ENCODE data around the gene UFC1.
"Not testable (repeated sequence)": the region's sequence is repeated elsewhere in the genome, so short reads cannot be mapped to it uniquely, and the experiment has no call there.

UFC1 gene

DNA sequence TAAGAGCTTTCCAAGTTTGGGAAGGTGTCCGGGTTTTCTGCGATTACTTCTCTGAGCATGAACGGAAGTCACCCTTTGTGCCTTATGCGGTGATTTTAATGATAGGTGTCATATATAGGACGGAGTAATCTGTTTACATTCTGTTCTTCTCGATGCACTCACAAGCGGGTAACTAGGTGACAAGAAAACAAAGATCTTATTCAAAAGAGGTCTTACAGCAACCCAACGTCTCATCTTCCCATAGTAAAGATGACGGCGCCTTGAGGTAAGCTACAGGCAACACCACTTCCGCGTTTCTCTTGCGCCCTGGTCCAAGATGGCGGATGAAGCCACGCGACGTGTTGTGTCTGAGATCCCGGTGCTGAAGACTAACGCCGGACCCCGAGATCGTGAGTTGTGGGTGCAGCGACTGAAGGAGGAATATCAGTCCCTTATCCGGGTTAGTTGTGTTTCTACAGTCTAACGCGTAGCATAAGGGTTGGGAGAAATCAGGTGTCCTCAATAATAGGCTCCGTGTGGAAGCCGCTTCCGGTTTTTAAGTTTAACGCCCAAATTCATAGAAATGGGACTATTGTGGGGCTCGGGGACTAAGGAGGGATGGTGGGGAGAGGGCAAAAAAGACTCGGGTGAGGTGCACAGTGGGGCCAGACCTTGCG, at the start of gene UFC1:
Gene UFC1 (plus strand): TSS at position 297 of the 656 bp plus-strand sequence. CDS start 20 bp downstream, at position 317.
- Mint-ChIP-seq H3K9me3 (no peaks in the 10 kb centered on the region), H3K4me3 (peak within 1 kb of the TSS; percentile 98), H3K27me3 (ENCODE audit: low read depth) (no peaks in the 10 kb centered on the region), H3K36me3 (ENCODE audit: low read depth) (peaks cover 25% of the 10 kb centered on the region), H3K27ac (peak within 1 kb of the TSS; percentile 100), H3K4me1 (ENCODE audit: low read depth) (peaks cover 21% of the 10 kb centered on the region)
- DNase-seq (ENCODE audit: low spot score) = peak; percentile 79

DNA sequence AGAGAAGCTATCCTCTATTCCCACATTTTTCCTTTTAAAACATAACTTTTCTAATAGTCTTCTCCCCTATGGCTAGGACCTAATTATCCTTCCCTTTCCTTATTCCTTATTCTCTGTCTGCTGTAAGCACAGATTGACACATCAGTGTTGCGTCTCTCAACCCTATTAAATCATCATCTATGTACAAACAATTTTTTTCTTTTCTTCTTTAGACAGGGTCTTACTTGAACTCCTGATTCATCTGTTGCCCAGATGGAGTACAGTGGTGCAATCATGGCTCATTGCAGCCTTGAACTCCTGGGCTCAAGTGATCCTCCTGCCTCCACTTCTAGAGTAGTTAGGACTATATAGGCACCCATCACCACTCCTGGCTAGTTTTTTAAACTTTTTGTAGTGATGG, 47.3 kb upstream of the UFC1 start:
- Mint-ChIP-seq H3K4me1 (ENCODE audit: low read depth) (peaks cover 13% of the 10 kb centered on the region), H3K27ac (no peak overlapping the region), H3K27me3 (ENCODE audit: low read depth) (no peaks in the 10 kb centered on the region), H3K4me3 (no peak overlapping the region), H3K9me3 (no peaks in the 10 kb centered on the region), H3K36me3 (ENCODE audit: low read depth) (peaks cover 19% of the 10 kb centered on the region)
- DNase-seq (ENCODE audit: low spot score) = no peak

DNA sequence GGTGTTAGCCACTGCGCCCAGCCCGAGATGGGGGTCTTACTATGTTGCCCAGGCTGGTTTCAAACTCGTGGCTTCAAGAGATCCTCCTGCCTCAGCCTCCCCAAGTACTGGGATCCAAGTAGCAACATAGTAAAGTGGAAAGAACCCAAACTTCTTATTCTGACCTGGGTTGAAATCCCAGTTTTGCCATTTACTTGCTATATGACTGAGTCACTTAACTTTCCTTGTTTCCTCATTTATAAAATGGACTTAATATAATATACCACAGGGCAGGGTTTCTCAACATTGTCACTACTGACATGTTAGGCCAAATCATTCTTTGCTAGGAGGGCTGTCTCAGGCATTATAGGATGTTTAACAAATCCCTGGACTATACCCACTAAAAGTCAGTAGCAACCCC, 42.7 kb upstream of the UFC1 start:
- Mint-ChIP-seq H3K4me1 (ENCODE audit: low read depth) (peaks cover 41% of the 10 kb centered on the region), H3K4me3 (no peak overlapping the region)

DNA sequence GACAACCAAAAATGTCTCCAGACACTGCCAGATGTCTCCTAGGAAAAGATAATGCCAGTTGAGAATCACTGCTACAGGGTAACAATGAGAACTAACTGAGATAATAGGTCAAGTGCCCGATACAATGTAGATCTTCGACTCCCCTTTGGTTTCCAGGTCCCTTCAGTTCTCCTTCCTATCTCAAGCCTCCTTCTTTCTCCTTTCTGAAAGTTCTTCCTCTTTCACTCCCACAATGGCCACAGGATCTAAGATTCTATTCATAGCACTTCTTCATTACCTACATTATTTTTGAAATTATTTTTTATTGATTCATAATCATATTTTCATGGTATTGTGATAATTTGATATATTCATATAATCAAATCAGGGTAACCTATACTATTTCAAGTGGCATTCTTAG, 42.3 kb upstream of the UFC1 start:
- peak overlapping the region; percentile 23 for H3K27ac Mint-ChIP-seq
- H3K9me3 Mint-ChIP-seq = no peaks in the 10 kb centered on the region
- H3K27me3 Mint-ChIP-seq (ENCODE audit: low read depth) = no peaks in the 10 kb centered on the region
- no peak for DNase-seq (ENCODE audit: low spot score)
- peaks cover 27% of the 10 kb centered on the region for H3K36me3 Mint-ChIP-seq (ENCODE audit: low read depth)
- no peak overlapping the region for H3K4me3 Mint-ChIP-seq
- H3K4me1 Mint-ChIP-seq (ENCODE audit: low read depth) = peaks cover 44% of the 10 kb centered on the region

More for the DNA sequence above, 42.7 kb upstream of the UFC1 start:
- Mint-ChIP-seq H3K27me3 (ENCODE audit: low read depth) (no peaks in the 10 kb centered on the region), H3K36me3 (ENCODE audit: low read depth) (peaks cover 30% of the 10 kb centered on the region), H3K9me3 (no peaks in the 10 kb centered on the region), H3K27ac (peak overlapping the region; percentile 23)
- DNase-seq (ENCODE audit: low spot score) = no peak

DNA sequence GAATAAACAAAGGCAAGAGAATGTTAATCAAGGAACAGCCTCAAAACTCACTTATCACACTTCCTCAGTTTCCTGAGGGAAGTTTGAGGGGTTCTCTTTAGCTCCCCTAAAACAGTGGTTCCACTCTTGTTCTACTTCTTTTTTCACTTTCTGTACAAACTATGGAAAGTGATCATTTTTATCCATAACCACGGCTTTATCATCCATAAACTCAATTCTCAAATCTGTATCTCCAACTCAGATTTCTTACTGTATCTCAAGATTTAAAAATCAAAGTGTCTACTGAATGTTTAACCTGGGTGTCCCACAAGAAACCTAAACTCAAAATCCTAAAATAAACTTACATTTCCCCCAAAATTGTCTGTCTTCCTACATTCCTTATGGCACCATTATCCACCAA, 39.9 kb upstream of the UFC1 start:
- peaks cover 52% of the 10 kb centered on the region for H3K4me1 Mint-ChIP-seq (ENCODE audit: low read depth)

DNA sequence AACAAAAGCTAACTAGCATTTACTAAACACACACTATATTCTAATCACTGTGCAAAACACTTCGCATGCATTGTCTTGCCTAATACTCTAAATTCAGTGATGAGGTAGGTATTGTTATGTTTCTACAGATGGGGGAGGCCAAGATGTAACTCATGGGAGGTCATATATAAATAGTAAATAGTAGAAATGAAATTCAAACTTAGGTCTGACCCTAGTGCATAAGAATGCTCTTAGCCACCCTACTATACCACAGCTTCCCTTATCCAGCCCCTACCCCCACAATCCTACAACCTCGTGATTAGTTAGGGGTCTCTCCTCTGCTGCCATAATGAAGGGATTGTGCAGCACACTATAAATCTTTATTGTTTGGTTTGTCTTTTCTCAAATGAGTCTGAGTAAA, 39.2 kb upstream of the UFC1 start:
- no peak for DNase-seq (ENCODE audit: low spot score)
- H3K4me3 Mint-ChIP-seq = no peak overlapping the region
- peaks cover 24% of the 10 kb centered on the region for H3K36me3 Mint-ChIP-seq (ENCODE audit: low read depth)
- no peaks in the 10 kb centered on the region for H3K27me3 Mint-ChIP-seq (ENCODE audit: low read depth)
- H3K9me3 Mint-ChIP-seq = no peaks in the 10 kb centered on the region
- peak overlapping the region; percentile 48 for H3K27ac Mint-ChIP-seq
- peaks cover 59% of the 10 kb centered on the region for H3K4me1 Mint-ChIP-seq (ENCODE audit: low read depth)

More for the DNA sequence above, 39.9 kb upstream of the UFC1 start:
- Mint-ChIP-seq H3K36me3 (ENCODE audit: low read depth) (peaks cover 26% of the 10 kb centered on the region), H3K27ac (peak overlapping the region; percentile 48), H3K4me3 (no peak overlapping the region), H3K9me3 (no peaks in the 10 kb centered on the region), H3K27me3 (ENCODE audit: low read depth) (no peaks in the 10 kb centered on the region)
- no peak for DNase-seq (ENCODE audit: low spot score)

DNA sequence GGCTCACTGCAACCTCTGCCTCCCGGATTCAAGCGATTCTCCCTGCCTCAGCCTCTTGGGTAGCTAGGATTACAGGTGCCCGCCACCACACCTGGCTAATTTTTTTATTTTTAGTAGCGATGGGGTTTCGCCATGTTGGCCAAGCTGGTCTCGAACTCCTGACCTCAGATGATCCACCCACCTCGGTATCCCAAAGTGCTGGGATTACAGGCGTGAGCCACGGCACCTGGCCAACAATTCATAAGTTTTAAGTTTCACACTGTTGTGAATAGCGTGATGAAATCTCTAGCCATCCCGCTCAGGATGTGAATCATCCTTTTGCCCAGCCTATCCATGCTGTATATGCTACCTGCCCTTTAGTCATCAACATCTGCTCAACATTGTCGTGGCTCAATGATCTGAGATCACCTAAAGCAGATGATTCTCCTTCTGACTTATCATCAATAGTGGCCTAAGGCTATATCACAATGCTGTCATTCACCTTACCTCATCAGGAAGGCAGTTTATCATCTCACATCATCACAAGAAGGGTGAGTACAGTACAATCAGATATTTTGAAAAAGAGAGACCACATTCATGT, 38.6 kb upstream of the UFC1 start:
- Mint-ChIP-seq H3K4me1 (ENCODE audit: low read depth) (peaks cover 63% of the 10 kb centered on the region), H3K27me3 (ENCODE audit: low read depth) (no peaks in the 10 kb centered on the region), H3K36me3 (ENCODE audit: low read depth) (peaks cover 29% of the 10 kb centered on the region), H3K9me3 (no peaks in the 10 kb centered on the region), H3K4me3 (peak overlapping the region; percentile 95), H3K27ac (peak overlapping the region; percentile 81)
- peak; percentile 61 for DNase-seq (ENCODE audit: low spot score)

DNA sequence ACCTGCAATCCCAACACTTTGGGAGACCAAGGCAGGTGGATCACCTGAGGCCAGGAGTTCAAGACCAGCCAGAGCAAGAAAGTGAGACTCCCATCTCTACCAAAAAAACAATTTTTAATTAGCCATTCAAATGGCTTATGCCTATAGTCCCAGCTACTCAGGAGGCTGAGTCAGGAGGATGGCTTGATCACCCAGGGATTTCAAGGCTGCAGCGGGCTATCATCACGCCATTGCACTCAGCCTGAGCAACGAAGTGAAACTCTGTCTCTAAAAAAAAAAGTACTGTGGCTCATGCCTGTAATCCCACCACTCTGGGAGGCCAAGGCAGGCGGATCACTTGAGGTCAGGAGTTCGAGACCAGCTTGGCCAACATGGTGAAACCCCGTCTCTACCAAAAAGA, 37.8 kb upstream of the UFC1 start:
- not testable (repeated sequence) for DNase-seq (ENCODE audit: low spot score); H3K9me3 Mint-ChIP-seq; H3K27me3 Mint-ChIP-seq (ENCODE audit: low read depth)
- Mint-ChIP-seq H3K27ac (peak overlapping the region; percentile 81), H3K4me3 (peak overlapping the region; percentile 95), H3K36me3 (ENCODE audit: low read depth) (peaks cover 32% of the 10 kb centered on the region), H3K4me1 (ENCODE audit: low read depth) (peaks cover 65% of the 10 kb centered on the region)

DNA sequence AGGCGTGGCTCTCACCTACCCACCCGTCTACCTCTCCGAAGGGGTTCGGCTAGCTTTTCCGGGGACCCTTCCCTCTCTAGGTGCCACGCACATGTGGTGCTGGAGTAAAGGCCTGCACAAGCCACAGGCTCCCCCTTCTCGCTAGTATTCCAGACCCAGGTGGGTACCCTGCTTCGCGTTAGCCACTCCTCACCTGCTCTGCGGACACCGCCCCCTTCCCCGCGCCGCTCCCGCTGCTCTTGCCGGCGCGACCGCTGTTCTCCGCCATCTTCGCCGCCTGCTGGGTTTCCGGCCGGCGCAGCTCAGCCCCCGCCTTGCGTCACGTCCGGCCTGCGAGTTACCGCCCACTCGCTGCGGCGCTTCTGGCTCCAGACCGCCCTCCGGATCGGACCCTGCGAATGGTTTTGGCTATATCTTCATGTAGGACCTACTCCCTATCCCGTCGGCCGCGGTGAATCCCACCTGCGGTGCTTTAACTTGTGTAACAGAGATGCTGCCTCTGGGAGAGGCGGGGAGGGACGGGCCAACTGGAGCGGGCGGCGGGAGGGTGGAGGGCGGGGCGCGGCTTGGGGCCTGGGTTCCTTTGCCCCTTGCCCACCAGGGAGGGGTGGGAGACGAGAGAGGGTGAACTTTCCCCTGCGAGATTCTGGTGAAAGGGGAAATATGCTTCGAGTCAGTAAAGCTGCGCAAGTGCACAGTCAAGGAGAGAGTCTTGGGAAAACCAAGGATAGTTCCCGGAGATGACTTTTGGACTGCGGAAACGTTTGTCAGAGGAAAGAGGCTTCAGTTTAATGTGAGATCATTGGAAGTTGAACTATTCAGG, 35.8 kb upstream of the UFC1 start, which contains the start of the genes NIT1 and PFDN2:
Gene NIT1 (plus strand): TSS at position 347 of the 823 bp plus-strand sequence. CDS start 72 bp downstream, at position 419.
Gene PFDN2 (minus strand): TSS at position 279 of the 823 bp plus-strand sequence. CDS start 11 bp downstream, at position 268.
- H3K4me1 Mint-ChIP-seq (ENCODE audit: low read depth) = peaks cover 50% of the 10 kb centered on the region
- peak within 1 kb of the TSS; percentile 95 for H3K4me3 Mint-ChIP-seq
- peak; percentile 89 for DNase-seq (ENCODE audit: low spot score)
- no peaks in the 10 kb centered on the region for H3K27me3 Mint-ChIP-seq (ENCODE audit: low read depth)
- H3K9me3 Mint-ChIP-seq = no peaks in the 10 kb centered on the region
- peaks cover 46% of the 10 kb centered on the region for H3K36me3 Mint-ChIP-seq (ENCODE audit: low read depth)
- peak within 1 kb of the TSS; percentile 95 for H3K27ac Mint-ChIP-seq

DNA sequence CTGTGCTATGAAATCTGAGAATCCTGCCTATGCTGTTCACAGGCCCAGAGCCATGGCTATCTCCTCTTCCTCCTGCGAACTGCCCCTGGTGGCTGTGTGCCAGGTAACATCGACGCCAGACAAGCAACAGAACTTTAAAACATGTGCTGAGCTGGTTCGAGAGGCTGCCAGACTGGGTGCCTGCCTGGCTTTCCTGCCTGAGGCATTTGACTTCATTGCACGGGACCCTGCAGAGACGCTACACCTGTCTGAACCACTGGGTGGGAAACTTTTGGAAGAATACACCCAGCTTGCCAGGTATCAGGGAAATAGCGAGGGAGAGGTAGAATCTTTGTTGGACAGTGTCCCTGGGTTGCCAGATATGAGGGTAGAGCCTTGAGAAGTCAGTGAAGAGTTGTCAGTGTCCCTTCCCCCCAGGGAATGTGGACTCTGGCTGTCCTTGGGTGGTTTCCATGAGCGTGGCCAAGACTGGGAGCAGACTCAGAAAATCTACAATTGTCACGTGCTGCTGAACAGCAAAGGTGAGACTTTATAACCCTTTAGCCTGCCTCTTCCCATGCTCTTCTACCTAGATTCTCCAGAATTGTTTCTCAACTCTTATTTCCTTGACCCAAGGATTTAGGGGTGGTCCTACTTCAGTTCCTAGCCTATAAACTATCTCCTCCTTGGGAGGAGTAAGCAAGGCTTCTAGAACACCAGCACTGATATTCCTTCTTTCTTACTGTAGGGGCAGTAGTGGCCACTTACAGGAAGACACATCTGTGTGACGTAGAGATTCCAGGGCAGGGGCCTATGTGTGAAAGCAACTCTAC, 34.5 kb upstream of the UFC1 start:
- H3K27ac Mint-ChIP-seq = peak overlapping the region; percentile 95
- peaks cover 37% of the 10 kb centered on the region for H3K4me1 Mint-ChIP-seq (ENCODE audit: low read depth)
- peak overlapping the region; percentile 95 for H3K4me3 Mint-ChIP-seq
- peak; percentile 70 for DNase-seq (ENCODE audit: low spot score)
- no peaks in the 10 kb centered on the region for H3K27me3 Mint-ChIP-seq (ENCODE audit: low read depth)
- no peaks in the 10 kb centered on the region for H3K9me3 Mint-ChIP-seq
- H3K36me3 Mint-ChIP-seq (ENCODE audit: low read depth) = peaks cover 38% of the 10 kb centered on the region

DNA sequence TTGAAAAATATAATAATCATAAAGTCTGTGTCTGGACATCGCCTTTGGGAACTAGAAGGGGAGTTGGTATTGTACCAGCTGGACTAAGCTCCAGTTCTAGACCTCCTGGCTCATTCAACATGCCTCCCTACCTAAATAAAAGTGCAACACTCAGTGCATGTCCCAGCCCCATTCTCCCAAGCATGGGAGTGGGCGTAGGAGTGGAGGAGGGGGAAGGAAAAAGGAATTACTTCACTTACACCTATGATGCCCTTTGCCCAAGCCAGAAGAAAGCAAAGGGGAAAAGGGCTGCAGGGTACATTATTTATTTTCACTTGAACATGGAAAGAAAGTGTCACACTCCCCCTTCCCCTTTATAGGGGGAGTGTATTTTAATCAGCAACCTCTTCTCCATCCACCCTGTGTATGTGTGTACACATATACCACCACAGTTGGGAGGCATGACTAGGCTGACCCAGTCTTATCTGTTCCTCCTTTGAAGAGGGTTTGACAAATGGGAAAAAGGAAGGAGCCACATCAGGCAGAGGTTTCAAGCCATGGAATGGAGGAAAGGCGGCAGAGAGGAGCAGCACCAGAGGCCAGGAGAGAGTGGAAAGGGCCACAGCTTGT, 32.6 kb upstream of the UFC1 start:
- Mint-ChIP-seq H3K4me1 (ENCODE audit: low read depth) (peaks cover 28% of the 10 kb centered on the region), H3K27ac (peak overlapping the region; percentile 53), H3K27me3 (ENCODE audit: low read depth) (no peaks in the 10 kb centered on the region), H3K9me3 (no peaks in the 10 kb centered on the region), H3K36me3 (ENCODE audit: low read depth) (peaks cover 39% of the 10 kb centered on the region), H3K4me3 (no peak overlapping the region)
- no peak for DNase-seq (ENCODE audit: low spot score)

DNA sequence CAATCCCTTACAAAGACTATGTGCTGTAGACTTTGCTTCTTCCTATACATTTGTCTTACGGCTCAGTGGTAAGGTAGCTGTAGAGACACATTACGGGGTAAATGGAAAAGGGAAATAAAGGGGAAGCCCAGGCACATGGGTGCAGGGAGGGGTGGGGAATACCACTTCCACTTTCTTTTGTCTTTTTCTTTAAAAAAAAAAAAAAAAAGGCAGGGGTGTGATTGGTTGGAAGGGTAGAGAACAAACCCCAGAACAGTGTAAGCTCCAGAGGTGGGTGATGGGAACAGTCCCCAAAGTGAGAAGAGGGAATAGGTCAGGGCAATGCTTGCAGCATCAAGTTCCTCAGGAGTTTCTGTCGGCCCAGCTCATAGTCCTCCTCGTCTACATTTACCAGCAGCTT, 31.9 kb upstream of the UFC1 start:
- Mint-ChIP-seq H3K36me3 (ENCODE audit: low read depth) (peaks cover 42% of the 10 kb centered on the region), H3K27ac (no peak overlapping the region), H3K27me3 (ENCODE audit: low read depth) (no peaks in the 10 kb centered on the region), H3K9me3 (no peaks in the 10 kb centered on the region), H3K4me1 (ENCODE audit: low read depth) (peaks cover 28% of the 10 kb centered on the region), H3K4me3 (no peak overlapping the region)
- no peak for DNase-seq (ENCODE audit: low spot score)

DNA sequence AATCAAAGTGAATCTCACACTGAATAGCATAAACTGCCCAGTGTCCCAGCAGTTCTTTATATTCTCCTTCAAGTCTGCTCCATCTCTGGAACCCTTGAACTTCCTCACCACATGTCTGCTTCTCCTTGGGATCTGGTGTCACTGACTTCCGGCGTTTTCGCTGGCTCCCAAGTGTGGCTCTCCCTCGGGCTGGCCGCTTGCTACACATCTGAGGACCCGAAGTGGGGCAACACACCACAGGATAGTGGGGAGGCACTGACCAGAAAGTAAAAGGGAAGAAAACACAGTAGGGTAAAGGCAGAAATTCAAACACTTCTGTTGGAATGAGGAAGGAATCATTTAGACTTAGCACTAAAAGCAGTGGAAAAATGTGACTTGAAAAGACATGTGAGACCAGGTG, 30.8 kb upstream of the UFC1 start:
- no peak overlapping the region for H3K4me3 Mint-ChIP-seq
- H3K9me3 Mint-ChIP-seq = no peaks in the 10 kb centered on the region
- peaks cover 48% of the 10 kb centered on the region for H3K36me3 Mint-ChIP-seq (ENCODE audit: low read depth)
- DNase-seq (ENCODE audit: low spot score) = no peak
- no peaks in the 10 kb centered on the region for H3K27me3 Mint-ChIP-seq (ENCODE audit: low read depth)
- peaks cover 31% of the 10 kb centered on the region for H3K4me1 Mint-ChIP-seq (ENCODE audit: low read depth)
- no peak overlapping the region for H3K27ac Mint-ChIP-seq

Measured in T-helper 2 cell treated with Interferon-gamma antibody and Interleukin-4, amounts not matched to agents 5 μg/mL and 100 μg/mL, for 36 hours (primary cell).